HepG2 (cell line): ENCODE results near the gene TCAF1. TPM values are rescaled to one million over a fixed set of nuclear protein-coding genes. Genes with fewer than 3 reads are reported as not detected.

Source experiments
- EEA1 ChIP-seq: sonication (generic); formaldehyde crosslinking; IDR thresholded peaks from 2 replicates; pipeline ENCODE4 v1.5.1; 2020; ENCODE audit warnings: mild to moderate bottlenecking, missing genetic modification reagents, borderline replicate concordance
- ETV5 ChIP-seq: IDR thresholded peaks from 2 replicates; pipeline ENCODE4 v1.6.1; 2018; ENCODE audit warnings: missing biosample characterization, missing genetic modification reagents, inconsistent platforms, borderline replicate concordance
- FOXC1 ChIP-seq: sonication (generic); formaldehyde crosslinking; IDR thresholded peaks from 2 replicates; pipeline ENCODE4 v1.8.0; 2022; ENCODE audit warnings: mild to moderate bottlenecking, missing genetic modification reagents, borderline replicate concordance
- GLI4 ChIP-seq: sonication (generic); formaldehyde crosslinking; IDR thresholded peaks from 2 replicates; pipeline ENCODE4 v1.5.1; 2020; ENCODE audit warnings: missing genetic modification reagents, mild to moderate bottlenecking, moderate library complexity, borderline replicate concordance
- HMG20A ChIP-seq: IDR thresholded peaks from 2 replicates; pipeline ENCODE4 v1.6.1; 2016; ENCODE audit warnings: borderline replicate concordance
- HOXA3 ChIP-seq: sonication (generic); formaldehyde crosslinking; IDR thresholded peaks from 2 replicates; pipeline ENCODE4 v1.5.0; 2020; ENCODE audit warnings: missing genetic modification reagents
- KLF6 ChIP-seq: IDR thresholded peaks from 2 replicates; pipeline ENCODE4 v1.8.0; 2016; ENCODE audit warnings: missing biosample characterization, missing genetic modification reagents
- KMT2A ChIP-seq: sonication (generic); formaldehyde crosslinking; IDR thresholded peaks from 2 replicates; pipeline ENCODE4 v1.4.0; 2020; ENCODE audit warnings: missing genetic modification reagents
- NFE2L2 ChIP-seq: fragments of 150-350 bp; IDR thresholded peaks from 2 replicates; pipeline ENCODE4 v1.6.1; 2014; ENCODE audit warnings: low read length
- PITX1 ChIP-seq: sonication (generic); formaldehyde crosslinking; IDR thresholded peaks from 2 replicates; pipeline ENCODE4 v1.5.1; 2020; ENCODE audit warnings: mild to moderate bottlenecking, missing genetic modification reagents
- POGZ ChIP-seq: sonication (generic); formaldehyde crosslinking; IDR thresholded peaks from 2 replicates; pipeline ENCODE4 v1.4.0; 2020; ENCODE audit warnings: mild to moderate bottlenecking, missing genetic modification reagents
- RELA ChIP-seq: sonication (generic); formaldehyde crosslinking; IDR thresholded peaks from 2 replicates; pipeline ENCODE4 v1.4.0; 2020; ENCODE audit warnings: missing genetic modification reagents
- SMYD3 ChIP-seq: sonication (generic); formaldehyde crosslinking; IDR thresholded peaks from 2 replicates; pipeline ENCODE4 v1.8.1; 2023; ENCODE audit warnings: mild to moderate bottlenecking, missing genetic modification reagents
- ZNF225 ChIP-seq: sonication (generic); formaldehyde crosslinking; IDR thresholded peaks from 2 replicates; pipeline ENCODE4 v1.4.0; 2020; ENCODE audit warnings: mild to moderate bottlenecking, missing genetic modification reagents
- ZNF530 ChIP-seq: sonication (generic); formaldehyde crosslinking; IDR thresholded peaks from 2 replicates; pipeline ENCODE4 v1.5.0; 2020; ENCODE audit warnings: low read depth, mild to moderate bottlenecking, missing genetic modification reagents
- ZNF781 ChIP-seq: sonication (generic); formaldehyde crosslinking; IDR thresholded peaks from 2 replicates; pipeline ENCODE4 v1.5.1; 2020; ENCODE audit warnings: borderline replicate concordance, mild to moderate bottlenecking, missing genetic modification reagents; ENCODE audit errors: not compliant biosample characterization
- ZNF883 ChIP-seq: sonication (generic); formaldehyde crosslinking; IDR thresholded peaks from 2 replicates; pipeline ENCODE4 v1.5.1; 2020; ENCODE audit warnings: mild to moderate bottlenecking, missing genetic modification reagents; ENCODE audit errors: not compliant biosample characterization
- polyA plus RNA-seq, 8 experiments: library from polyadenylated mRNA; depleted of rRNA in 3 of 8; stranded (reverse) in 7 of 8; unstranded in 1 of 8; fragments of >200 nt; fragmentation: Illumina TruSeq in 4 of 8; extraction: Trizol in 4 of 8; gene quantifications; 2 replicates each; pipeline versions ENCODE4 v1.2.1 to v1.2.3, GENCODE V29; 2011 to 2016; ENCODE audit warnings: low read depth in 4 of 8, missing spikeins in 1 of 8, mixed read lengths in 1 of 8; ENCODE audit not compliant: insufficient read depth in 1 of 8
- total RNA-seq, 5 experiments: library from RNA; depleted of rRNA; stranded (reverse); fragments of >200 nt; fragmentation: Illumina TruSeq; extraction: Trizol; gene quantifications; 2 replicates each; pipeline ENCODE4 v1.2.3, GENCODE V29; 2016; ENCODE audit warnings: low read depth in 1 of 5
- TF ChIP-seq, protein P1 (sequence below): sonication (generic); formaldehyde crosslinking; IDR thresholded peaks from 2 replicates; pipeline ENCODE4 v1.4.0; 2020; ENCODE audit warnings: missing genetic modification reagents
- TF ChIP-seq, protein P2 (sequence below): sonication (generic); formaldehyde crosslinking; conservative IDR thresholded peaks from 2 replicates; pipeline ENCODE4 v1.5.0; 2020; ENCODE audit warnings: missing genetic modification reagents
- TF ChIP-seq, protein P3 (sequence below): sonication (generic); formaldehyde crosslinking; IDR thresholded peaks from 2 replicates; pipeline ENCODE4 v1.8.1; 2023; ENCODE audit warnings: mild to moderate bottlenecking, missing genetic modification reagents
- TF ChIP-seq, protein P4 (sequence below): sonication (generic); formaldehyde crosslinking; IDR thresholded peaks from 2 replicates; pipeline ENCODE4 v1.4.0; 2020; ENCODE audit warnings: mild to moderate bottlenecking, missing genetic modification reagents
- TF ChIP-seq, protein P5 (sequence below): sonication (generic); formaldehyde crosslinking; IDR thresholded peaks from 2 replicates; pipeline ENCODE4 v1.8.1; 2023; ENCODE audit warnings: mild to moderate bottlenecking, inconsistent platforms, moderate library complexity, missing genetic modification reagents, borderline replicate concordance
- TF ChIP-seq, protein P6 (sequence below): IDR thresholded peaks from 2 replicates; pipeline ENCODE4 v1.6.1; 2016; ENCODE audit warnings: low read depth, control low read depth

Gene TCAF1
- total and polyA plus RNA-seq, 2 of the 13 experiments (the other 11 are each of a cell fraction or from before 2014, with no cell fraction given), result 36.2 to 101 TPM

DNA sequence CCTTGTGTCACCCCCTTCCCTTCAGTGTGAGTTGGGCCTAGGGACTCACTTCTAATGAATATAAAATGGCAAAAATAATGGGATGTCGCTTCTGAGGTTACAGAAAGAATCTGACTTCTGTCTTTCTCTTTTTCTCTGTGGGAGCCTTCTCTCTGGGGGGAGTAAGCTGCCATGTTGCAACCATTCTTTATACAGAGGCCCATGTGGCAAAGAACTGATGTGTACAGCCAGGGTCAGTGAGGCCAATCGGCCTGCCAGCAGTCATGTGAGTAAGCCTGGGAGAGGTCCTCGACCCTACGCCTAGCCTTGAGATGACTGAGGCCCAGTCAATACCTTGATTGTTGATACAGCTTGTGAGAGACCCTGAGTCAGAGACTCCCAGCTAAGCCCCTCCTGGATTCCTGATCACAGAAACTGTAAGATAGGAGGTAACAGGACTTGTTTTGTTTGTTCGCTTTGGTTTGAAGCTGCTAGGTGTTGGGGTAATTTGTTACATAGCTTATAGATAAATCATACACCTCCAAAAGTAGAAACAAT is 1.7 kb downstream of the TCAF1 start (continued):
- TF ChIP-seq, protein P1, sequence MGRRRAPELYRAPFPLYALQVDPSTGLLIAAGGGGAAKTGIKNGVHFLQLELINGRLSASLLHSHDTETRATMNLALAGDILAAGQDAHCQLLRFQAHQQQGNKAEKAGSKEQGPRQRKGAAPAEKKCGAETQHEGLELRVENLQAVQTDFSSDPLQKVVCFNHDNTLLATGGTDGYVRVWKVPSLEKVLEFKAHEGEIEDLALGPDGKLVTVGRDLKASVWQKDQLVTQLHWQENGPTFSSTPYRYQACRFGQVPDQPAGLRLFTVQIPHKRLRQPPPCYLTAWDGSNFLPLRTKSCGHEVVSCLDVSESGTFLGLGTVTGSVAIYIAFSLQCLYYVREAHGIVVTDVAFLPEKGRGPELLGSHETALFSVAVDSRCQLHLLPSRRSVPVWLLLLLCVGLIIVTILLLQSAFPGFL (CRISPR knock-in tag), result no peak
- TF ChIP-seq ZNF781 (CRISPR knock-in tag) (no peak), HOXA3 (CRISPR knock-in tag) (peak; percentile 76), POGZ (peak; percentile 67), KLF6 (CRISPR knock-in tag) (no peak; the same call in 1 of the 2 replicates), ZNF883 (no peak), ETV5 (CRISPR knock-in tag) (peak; percentile 58; the same call in 1 of the 2 replicates), NFE2L2 (no peak), KMT2A (CRISPR knock-in tag) (peak; percentile 81), FOXC1 (no peak), RELA (CRISPR knock-in tag) (no peak), PITX1 (CRISPR knock-in tag) (peak; percentile 69; the same call in 1 of the 2 replicates), ZNF225 (CRISPR knock-in tag) (no peak), HMG20A (CRISPR knock-in tag) (peak; percentile 85), GLI4 (CRISPR knock-in tag) (no peak), ZNF530 (CRISPR knock-in tag) (no peak), SMYD3 (CRISPR knock-in tag) (no peak), EEA1 (no peak)
- TF ChIP-seq, protein P2, sequence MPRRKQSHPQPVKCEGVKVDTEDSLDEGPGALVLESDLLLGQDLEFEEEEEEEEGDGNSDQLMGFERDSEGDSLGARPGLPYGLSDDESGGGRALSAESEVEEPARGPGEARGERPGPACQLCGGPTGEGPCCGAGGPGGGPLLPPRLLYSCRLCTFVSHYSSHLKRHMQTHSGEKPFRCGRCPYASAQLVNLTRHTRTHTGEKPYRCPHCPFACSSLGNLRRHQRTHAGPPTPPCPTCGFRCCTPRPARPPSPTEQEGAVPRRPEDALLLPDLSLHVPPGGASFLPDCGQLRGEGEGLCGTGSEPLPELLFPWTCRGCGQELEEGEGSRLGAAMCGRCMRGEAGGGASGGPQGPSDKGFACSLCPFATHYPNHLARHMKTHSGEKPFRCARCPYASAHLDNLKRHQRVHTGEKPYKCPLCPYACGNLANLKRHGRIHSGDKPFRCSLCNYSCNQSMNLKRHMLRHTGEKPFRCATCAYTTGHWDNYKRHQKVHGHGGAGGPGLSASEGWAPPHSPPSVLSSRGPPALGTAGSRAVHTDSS (CRISPR knock-in tag), result no peak
- TF ChIP-seq, protein P3, sequence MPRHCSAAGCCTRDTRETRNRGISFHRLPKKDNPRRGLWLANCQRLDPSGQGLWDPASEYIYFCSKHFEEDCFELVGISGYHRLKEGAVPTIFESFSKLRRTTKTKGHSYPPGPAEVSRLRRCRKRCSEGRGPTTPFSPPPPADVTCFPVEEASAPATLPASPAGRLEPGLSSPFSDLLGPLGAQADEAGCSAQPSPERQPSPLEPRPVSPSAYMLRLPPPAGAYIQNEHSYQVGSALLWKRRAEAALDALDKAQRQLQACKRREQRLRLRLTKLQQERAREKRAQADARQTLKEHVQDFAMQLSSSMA (CRISPR knock-in tag), result no peak
- TF ChIP-seq, protein P4, sequence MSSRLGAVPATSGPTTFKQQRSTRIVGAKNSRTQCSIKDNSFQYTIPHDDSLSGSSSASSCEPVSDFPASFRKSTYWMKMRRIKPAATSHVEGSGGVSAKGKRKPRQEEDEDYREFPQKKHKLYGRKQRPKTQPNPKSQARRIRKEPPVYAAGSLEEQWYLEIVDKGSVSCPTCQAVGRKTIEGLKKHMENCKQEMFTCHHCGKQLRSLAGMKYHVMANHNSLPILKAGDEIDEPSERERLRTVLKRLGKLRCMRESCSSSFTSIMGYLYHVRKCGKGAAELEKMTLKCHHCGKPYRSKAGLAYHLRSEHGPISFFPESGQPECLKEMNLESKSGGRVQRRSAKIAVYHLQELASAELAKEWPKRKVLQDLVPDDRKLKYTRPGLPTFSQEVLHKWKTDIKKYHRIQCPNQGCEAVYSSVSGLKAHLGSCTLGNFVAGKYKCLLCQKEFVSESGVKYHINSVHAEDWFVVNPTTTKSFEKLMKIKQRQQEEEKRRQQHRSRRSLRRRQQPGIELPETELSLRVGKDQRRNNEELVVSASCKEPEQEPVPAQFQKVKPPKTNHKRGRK (CRISPR knock-in tag), result no peak
- TF ChIP-seq, protein P5, sequence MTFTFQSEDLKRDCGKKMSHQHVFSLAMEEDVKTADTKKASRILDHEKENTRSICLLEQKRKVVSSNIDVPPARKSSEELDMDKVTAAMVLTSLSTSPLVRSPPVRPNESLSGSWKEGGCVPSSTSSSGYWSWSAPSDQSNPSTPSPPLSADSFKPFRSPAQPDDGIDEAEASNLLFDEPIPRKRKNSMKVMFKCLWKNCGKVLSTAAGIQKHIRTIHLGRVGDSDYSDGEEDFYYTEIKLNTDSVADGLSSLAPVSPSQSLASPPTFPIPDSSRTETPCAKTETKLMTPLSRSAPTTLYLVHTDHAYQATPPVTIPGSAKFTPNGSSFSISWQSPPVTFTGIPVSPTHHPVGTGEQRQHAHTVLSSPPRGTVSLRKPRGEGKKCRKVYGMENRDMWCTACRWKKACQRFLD (CRISPR knock-in tag), result no peak
- TF ChIP-seq, protein P6, sequence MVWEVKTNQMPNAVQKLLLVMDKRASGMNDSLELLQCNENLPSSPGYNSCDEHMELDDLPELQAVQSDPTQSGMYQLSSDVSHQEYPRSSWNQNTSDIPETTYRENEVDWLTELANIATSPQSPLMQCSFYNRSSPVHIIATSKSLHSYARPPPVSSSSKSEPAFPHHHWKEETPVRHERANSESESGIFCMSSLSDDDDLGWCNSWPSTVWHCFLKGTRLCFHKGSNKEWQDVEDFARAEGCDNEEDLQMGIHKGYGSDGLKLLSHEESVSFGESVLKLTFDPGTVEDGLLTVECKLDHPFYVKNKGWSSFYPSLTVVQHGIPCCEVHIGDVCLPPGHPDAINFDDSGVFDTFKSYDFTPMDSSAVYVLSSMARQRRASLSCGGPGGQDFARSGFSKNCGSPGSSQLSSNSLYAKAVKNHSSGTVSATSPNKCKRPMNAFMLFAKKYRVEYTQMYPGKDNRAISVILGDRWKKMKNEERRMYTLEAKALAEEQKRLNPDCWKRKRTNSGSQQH (CRISPR knock-in tag), result peak; percentile 55; the same call in 1 of the 2 replicates
